T47D (cell line): ENCODE measurements around the gene ZNF446.
"Not testable (repeated sequence)": the region's sequence is repeated elsewhere in the genome, so short reads cannot be mapped to it uniquely, and the experiment has no call there.

ENCODE experiments used
- DNase-seq, 2 experiments: peaks; one replicate each; pipeline versions ENCODE4 v3.0.0 to v3.0.0-alpha.2; 2011 to 2012; ENCODE audit warnings: low read depth in 1 of 2, low spot score in 1 of 2
- JUND ChIP-seq: IDR thresholded peaks from 2 replicates; pipeline ENCODE4 v1.6.1; 2012; ENCODE audit warnings: low read depth
- in situ Hi-C: cut with HindIII; loops from 2 replicates; pipeline ENCODE4 v1.10.0; 2016; ENCODE audit warnings: low sequenced_read_pairs, low pct_unique_long_range_greater_than_20kb

ZNF446 gene

DNA sequence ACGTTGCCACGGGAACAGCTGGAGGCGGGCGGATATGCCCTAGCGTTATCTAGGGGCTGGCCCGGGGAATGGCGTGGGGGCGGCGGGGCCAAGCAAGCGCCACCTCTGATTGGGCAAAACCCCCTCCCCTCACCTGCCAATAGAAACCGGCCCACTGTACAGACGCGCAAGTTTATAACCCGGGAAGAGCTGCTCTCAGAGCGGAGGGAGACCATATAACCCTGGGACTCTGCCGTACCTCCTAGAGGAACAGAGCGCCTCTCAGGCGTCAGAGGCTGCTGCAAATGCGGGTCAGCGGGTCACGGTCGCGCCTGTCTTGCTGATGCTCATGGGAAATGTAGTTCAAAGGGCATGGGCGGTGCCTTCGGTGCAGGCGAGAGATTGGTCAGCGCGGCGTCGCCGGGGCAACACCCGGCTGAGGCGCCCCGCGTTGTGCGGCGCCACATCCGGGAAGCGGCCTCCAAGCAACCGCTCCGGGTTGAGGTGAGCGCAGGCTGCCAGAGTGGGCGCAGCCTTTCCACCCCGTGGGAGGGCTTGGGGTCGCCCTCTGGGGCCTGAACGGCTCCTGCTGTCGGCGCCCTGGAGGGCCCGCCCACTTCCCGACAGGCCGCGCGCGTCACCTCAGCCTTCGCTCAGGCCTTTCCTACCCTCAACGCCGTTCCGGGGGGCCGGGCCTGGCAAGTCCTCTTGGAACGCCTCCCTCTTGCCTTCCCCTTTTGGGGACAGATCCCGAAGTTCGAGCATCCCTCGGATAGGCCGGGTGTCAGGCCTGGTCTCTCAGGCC, at the start of gene ZNF446:
ZNF446 (plus strand) TSS at position 639 of the 784 bp plus-strand sequence. CDS start 867 bp downstream, outside the sequence.
- in situ Hi-C loops = no loop called here
- no peak for TF ChIP-seq JUND
- peak; percentile 81 to 96 for DNase-seq

DNA sequence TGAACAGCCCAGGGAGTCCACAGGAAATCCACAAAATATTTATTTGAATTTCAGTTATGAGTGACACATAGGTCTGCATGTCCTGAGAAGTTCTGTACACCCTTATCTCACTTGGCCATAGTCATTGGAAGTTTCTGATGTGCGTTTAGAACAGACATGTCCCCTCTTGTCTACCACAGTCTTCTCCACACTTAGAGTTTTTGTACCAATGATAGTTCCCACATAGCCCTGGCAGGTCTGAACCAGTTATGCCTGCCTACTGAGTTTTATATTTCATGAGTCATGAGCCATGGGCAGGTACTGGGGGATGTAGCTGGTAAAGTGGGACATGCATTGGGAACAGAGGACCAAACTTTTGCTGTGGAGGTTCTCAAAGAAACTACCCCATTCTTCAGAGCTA, 47.5 kb upstream of the ZNF446 start:
- no peak for TF ChIP-seq JUND
- in situ Hi-C loops = no loop called here
- no peak for DNase-seq

DNA sequence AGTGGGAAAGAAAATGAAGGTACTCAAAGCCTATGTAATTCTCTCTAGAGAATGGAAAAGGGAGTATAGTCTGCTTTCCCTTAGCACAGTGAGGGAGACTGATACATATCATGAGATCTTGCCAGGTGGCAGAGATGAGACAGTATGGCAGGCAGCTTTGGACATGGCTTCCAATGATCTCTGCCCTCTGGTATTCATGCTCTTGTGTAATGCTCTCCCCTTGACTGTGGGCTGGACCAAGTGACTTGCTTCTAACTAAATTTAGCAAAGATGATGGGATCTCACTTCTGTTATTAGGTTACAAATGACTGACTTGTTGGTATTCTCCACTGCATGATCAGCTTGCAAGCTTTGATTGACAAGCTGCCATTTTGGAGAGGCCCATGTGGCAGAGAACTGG, 46.4 kb upstream of the ZNF446 start:
- no peak for TF ChIP-seq JUND
- in situ Hi-C loops = no loop called here
- DNase-seq = no peak

DNA sequence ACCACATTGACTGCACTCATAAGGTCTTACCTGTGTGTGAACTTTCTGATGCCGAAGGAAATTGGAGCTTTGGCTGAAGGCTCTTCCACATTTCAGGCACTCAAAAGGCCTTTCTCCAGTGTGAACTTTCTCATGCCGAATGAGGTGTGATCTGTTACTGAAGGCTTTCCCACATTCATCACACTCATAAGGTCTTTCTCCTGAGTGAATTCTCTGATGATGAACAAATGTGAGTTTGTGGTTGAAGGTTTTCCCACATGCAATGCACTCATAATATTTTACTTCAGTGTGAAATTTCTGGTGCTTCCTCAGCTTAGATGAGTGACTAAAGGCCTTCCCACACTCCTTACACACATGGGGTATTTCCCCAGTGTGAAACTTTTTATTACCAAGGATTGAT, 41.9 kb upstream of the ZNF446 start:
- DNase-seq = no peak
- TF ChIP-seq JUND = no peak
- in situ Hi-C loops = no loop called here

DNA sequence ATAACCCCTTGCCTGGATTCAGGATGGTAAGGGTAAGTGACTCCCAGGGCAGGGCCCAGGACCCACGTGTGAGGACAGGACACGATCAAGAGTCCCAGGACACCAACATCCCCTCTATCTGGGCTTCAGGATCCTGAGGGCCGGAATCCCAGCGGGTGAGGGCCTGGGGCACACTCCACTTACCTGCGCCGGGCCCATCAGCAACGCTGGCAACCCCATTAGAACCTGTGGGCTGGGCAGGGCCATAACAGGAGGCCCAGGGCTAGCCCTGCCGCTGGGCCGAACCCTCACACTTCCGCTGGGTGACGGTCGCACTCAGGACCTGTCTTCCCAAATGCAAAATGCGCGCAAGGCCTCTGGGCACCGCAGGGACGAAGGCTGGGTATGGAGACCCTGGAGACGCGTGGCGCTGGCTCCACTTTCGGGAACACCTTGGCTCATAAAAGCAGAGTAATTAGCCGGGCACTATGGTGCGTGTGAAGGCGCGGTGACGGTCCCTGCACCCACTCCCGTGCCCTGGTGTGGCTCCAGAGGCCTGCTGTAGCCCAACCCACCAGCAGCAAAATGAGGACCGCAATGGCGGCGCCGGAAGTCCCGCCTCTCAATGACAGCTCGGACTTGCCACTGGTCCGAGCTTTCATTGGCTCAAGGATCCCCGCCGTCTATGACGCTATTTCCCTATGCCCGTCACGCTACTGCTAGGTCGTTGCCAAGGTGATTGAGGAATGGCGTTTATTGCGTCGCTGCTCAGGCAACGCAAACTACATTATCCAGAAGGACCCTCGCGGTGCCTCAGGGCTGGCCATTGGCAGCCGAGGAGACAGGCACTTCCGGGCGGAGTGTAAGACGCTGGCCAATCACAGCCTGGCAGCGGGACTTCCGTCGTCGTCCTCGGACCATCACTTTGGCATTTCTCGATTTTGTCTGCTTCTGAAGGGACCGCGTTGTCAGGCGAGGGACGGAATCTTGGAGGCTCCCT, 36.3 kb upstream of the ZNF446 start, which contains the start of gene ZNF132:
ZNF132 (minus strand) TSS at position 578 of the 979 bp plus-strand sequence; CDS start at position 246, 332 bp downstream.
- DNase-seq = no peak
- TF ChIP-seq JUND = no peak
- in situ Hi-C loops = no loop called here

DNA sequence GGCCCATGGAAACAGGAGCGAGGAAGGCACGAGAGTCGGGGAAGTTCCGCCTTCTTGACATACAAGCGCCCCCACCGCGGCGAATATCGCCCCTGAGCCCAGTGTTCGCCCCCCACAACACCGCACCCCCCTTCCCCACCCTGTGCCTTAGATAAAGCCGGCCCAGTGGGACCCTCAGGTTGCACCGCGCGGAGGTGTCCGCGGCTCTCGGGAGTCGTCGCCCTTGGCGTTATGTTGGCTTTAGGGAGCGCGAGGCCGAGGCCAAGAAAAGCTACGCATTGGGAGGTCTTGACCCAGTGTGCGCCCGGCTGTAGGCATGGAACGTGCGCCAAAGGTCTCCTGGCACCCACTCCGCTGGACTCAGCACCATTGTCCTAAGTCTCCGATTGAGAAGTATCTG, 35.6 kb upstream of the ZNF446 start:
- no peak for TF ChIP-seq JUND
- in situ Hi-C loops = no loop called here
- no peak for DNase-seq

DNA sequence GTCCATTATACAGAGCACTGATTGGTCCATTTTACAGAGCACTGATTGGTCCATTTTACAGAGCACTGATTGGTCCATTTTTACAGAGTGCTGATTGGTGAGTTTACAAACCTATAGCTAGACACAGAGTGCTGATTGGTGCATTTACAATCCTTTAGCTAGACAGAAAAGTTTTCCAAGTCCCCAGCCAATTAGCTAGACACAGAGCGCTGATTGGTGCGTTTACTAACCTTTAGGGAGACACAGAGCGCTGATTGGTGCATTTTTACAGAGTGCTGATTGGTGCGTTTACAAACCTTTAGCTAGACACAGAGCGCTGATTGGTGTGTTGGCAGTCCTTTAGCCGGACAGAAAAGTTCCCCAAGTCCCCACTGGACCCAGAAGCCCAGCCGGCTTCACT, 33.2 kb upstream of the ZNF446 start:
- DNase-seq, in situ Hi-C loops: not testable (repeated sequence)

DNA sequence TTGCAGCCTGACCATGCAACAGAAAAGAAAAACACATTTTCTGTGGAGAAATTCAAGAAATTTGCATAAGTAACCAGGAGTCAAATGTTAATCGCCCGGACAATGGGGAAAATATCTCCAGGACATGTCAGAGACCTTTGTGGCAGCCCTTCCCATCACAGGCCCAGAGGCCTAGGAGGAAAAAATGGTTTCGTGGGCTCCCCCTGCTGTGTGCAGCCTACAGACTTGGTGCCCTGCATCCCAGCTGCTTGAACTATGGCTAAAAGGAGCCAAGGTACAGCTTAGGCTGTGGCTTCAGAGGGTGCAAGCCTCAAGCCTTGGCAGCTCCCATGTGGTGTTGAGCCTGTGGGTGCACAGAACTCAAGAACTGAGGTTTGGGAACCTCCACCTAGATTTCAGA, 27.3 kb upstream of the ZNF446 start:
- DNase-seq, in situ Hi-C loops: not testable (repeated sequence)

DNA sequence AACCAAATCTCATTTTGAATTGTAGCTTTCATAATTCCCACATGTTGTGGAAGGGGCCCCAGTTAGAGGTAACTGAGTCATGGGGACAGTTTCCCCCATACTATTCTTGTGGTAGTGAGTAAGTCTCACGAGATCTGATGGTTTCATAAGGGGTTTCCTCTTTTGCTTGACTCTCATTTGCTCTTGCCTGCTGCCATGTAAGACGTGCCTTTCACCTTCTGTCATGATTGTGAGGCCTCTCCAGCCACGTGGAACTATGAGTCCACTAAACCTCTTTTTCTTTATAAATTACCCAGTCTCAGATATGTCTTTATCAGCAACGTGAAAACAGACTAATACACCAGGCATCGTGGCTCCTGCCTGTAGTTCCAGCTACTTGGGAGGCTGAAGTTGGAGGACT, 26.2 kb upstream of the ZNF446 start:
- DNase-seq, in situ Hi-C loops: not testable (repeated sequence)

DNA sequence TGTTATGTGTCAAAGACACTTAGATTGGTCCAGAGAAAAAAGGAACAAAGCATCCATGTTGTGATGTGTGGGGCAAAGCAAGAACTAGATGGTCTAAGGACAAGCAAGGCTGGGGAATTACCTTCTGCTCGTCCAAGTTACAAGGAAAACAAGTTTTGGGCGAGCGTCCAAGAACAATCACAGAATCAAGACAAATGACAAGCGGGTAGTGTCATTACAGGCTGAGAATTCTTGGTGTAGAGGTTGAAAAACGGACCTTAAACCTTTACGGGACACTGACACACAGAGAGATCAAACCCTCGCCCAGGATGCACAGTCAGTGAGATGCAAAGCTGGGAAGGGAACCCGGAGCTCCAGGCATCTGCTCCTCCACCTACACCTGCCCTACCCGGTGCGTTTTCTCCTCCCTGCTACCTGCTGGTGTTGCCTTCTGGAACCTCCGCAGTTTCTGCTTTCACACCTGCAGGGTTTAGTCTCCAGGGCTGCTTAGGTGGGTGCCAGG, 25.2 kb upstream of the ZNF446 start:
- TF ChIP-seq JUND = no peak
- in situ Hi-C loops = no loop called here

DNA sequence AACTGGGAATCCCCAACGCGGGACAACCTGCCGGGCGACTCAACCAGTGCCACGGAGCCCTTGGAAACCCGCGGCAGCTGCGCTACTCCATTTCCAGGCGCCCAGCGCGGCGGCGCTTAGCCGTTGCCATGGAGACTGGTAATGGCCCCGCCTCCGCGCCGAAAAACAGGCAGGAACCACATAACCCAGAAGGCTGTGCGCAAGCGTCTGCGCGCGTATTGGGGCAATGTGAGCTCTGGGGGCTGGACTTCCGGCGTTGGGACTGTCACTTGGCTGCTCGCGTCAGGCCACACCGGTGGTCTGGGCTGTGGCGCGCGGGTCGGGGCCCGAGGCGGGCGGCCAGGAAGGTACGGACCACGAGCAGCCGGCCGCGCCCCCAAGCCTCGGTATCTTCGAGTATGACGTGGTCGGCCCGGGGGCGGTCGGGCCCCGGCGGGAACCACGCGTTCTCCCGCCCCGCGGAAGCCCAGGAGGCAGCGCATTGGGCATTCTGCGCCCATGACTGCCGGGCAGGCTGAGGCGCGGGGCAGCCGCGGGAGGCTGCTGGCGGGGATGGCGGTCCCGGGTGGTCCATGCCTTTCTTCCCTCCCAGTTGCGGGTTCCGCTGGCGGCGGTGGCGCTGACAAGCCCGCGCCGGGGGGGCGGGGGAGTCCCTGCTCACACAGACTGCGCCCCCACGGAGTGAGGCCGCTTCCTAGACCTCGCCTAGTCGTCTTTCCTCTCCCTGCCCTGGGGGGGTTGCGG, 24.6 kb upstream of the ZNF446 start, which contains the start of gene ZNF324B:
ZNF324B (plus strand) TSS at position 265 of the 744 bp plus-strand sequence. CDS start 2,080 bp downstream, outside the sequence.
- in situ Hi-C loops = no loop called here
- DNase-seq = peak; percentile 89 to 96
- TF ChIP-seq JUND = no peak

More for the DNA sequence above, 25.2 kb upstream of the ZNF446 start:
- DNase-seq = peak in 1 of 2 experiments; percentile 43

DNA sequence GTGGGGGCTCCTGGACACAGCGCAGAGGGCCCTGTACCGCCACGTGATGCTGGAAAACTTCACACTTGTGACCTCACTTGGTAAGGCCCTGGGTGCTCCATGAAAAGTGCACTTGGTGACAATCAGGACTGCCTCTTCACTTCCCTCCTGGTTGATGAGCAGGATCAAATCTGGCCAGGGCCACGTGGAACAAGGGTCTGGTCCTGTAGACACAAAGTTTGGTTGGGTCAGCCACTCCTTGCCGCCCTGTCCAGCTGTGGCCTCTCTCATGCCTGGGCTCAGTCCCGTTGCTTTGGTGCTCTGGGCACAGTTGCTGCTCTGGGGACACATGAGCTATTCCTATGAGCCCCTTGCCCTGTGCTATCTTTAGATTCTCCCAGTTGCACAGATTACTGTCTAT, 22.4 kb upstream of the ZNF446 start:
- DNase-seq = no peak
- no peak for TF ChIP-seq JUND
- in situ Hi-C loops = no loop called here
